Measurements from ENCODE around the gene CCDC148. TPM values are rescaled to one million over a fixed set of nuclear protein-coding genes. Genes with fewer than 3 reads are reported as not detected.
"Not testable (repeated sequence)": the region's sequence is repeated elsewhere in the genome, so short reads cannot be mapped to it uniquely, and the experiment has no call there.

Gene CCDC148
- total RNA-seq, 1 experiment from 2014 or later: not detected

GRCh38 chr2:158381978-158382377 is 74.6 kb downstream of the CCDC148 start:
- Histone ChIP-seq H3K4me2 (ENCODE audit: low read depth, low read length, poor library complexity, severe bottlenecking) (no peak overlapping the region), H3K79me2 (ENCODE audit: low read length) (no peaks in the 10 kb centered on the region), H3K9me2 (replicated peaks; ENCODE audit: insufficient read depth, low read length) (no peaks in the 10 kb centered on the region), H3K36me3 (ENCODE audit: insufficient read depth, low read length) (no peaks in the 10 kb centered on the region), H3K9ac (ENCODE audit: low read length) (no peak overlapping the region), H3K4me1 (ENCODE audit: low read length) (no peaks in the 10 kb centered on the region), H3K9me3 (ENCODE audit: low read length) (no peaks in the 10 kb centered on the region), H3K27me3 (ENCODE audit: low read length) (no peaks in the 10 kb centered on the region), H4K20me1 (ENCODE audit: insufficient read depth, low read depth, low read length) (no peaks in the 10 kb centered on the region), H2AFZ (ENCODE audit: low read length) (no peak overlapping the region), H3K4me3 (ENCODE audit: low read length) (no peak overlapping the region), H3K27ac (ENCODE audit: low read length) (no peak overlapping the region)
- no peak for DNase-seq

- Histone ChIP-seq H3K36me3 (ENCODE audit: insufficient read depth, low read length) (no peaks in the 10 kb centered on the region), H3K27me3 (ENCODE audit: low read length) (no peaks in the 10 kb centered on the region), H3K9ac (ENCODE audit: low read length) (no peak overlapping the region), H3K4me2 (ENCODE audit: low read depth, low read length, poor library complexity, severe bottlenecking) (no peak overlapping the region), H3K27ac (ENCODE audit: low read length) (no peak overlapping the region), H3K4me3 (ENCODE audit: low read length) (no peak overlapping the region), H3K9me3 (ENCODE audit: low read length) (no peaks in the 10 kb centered on the region), H3K9me2 (replicated peaks; ENCODE audit: insufficient read depth, low read length) (no peaks in the 10 kb centered on the region), H3K4me1 (ENCODE audit: low read length) (no peaks in the 10 kb centered on the region), H4K20me1 (ENCODE audit: insufficient read depth, low read depth, low read length) (no peaks in the 10 kb centered on the region), H3K79me2 (ENCODE audit: low read length) (no peaks in the 10 kb centered on the region), H2AFZ (ENCODE audit: low read length) (no peak overlapping the region)
- no peak for DNase-seq
These were observed 75.3 kb downstream of the CCDC148 start for GRCh38 chr2:158381205-158381604.

GRCh38 chr2:158380746-158381145 is 75.8 kb downstream of the CCDC148 start:
- Histone ChIP-seq H3K9ac (ENCODE audit: low read length) (no peak overlapping the region), H3K36me3 (ENCODE audit: insufficient read depth, low read length) (no peaks in the 10 kb centered on the region), H3K4me2 (ENCODE audit: low read depth, low read length, poor library complexity, severe bottlenecking) (no peak overlapping the region), H3K27ac (ENCODE audit: low read length) (no peak overlapping the region), H3K9me3 (ENCODE audit: low read length) (no peaks in the 10 kb centered on the region), H3K4me3 (ENCODE audit: low read length) (no peak overlapping the region), H3K27me3 (ENCODE audit: low read length) (no peaks in the 10 kb centered on the region), H3K4me1 (ENCODE audit: low read length) (no peaks in the 10 kb centered on the region), H3K79me2 (ENCODE audit: low read length) (no peaks in the 10 kb centered on the region), H2AFZ (ENCODE audit: low read length) (no peak overlapping the region), H3K9me2 (replicated peaks; ENCODE audit: insufficient read depth, low read length) (no peaks in the 10 kb centered on the region), H4K20me1 (ENCODE audit: insufficient read depth, low read depth, low read length) (no peaks in the 10 kb centered on the region)
- no peak for DNase-seq

- Histone ChIP-seq H3K4me3 (ENCODE audit: low read length) (no peak overlapping the region), H3K9me3 (ENCODE audit: low read length) (no peaks in the 10 kb centered on the region), H2AFZ (ENCODE audit: low read length) (no peak overlapping the region), H4K20me1 (ENCODE audit: insufficient read depth, low read depth, low read length) (no peaks in the 10 kb centered on the region), H3K9me2 (replicated peaks; ENCODE audit: insufficient read depth, low read length) (no peaks in the 10 kb centered on the region), H3K4me1 (ENCODE audit: low read length) (no peaks in the 10 kb centered on the region), H3K27ac (ENCODE audit: low read length) (no peak overlapping the region), H3K4me2 (ENCODE audit: low read depth, low read length, poor library complexity, severe bottlenecking) (no peak overlapping the region), H3K36me3 (ENCODE audit: insufficient read depth, low read length) (no peaks in the 10 kb centered on the region), H3K27me3 (ENCODE audit: low read length) (no peaks in the 10 kb centered on the region), H3K79me2 (ENCODE audit: low read length) (no peaks in the 10 kb centered on the region), H3K9ac (ENCODE audit: low read length) (no peak overlapping the region)
- DNase-seq: no peak
These were observed 77.6 kb downstream of the CCDC148 start for GRCh38 chr2:158378926-158379325.

- DNase-seq: no peak
- H3K79me2 ChIP-seq (ENCODE audit: low read length): no peaks in the 10 kb centered on the region
- no peak overlapping the region for H2AFZ ChIP-seq (ENCODE audit: low read length)
- no peak overlapping the region for H3K9ac ChIP-seq (ENCODE audit: low read length)
- no peaks in the 10 kb centered on the region for H3K36me3 ChIP-seq (ENCODE audit: insufficient read depth, low read length)
- H3K9me3 ChIP-seq (ENCODE audit: low read length): no peaks in the 10 kb centered on the region
- H3K27me3 ChIP-seq (ENCODE audit: low read length): no peaks in the 10 kb centered on the region
- H3K27ac ChIP-seq (ENCODE audit: low read length): no peak overlapping the region
- H3K9me2 ChIP-seq (replicated peaks; ENCODE audit: insufficient read depth, low read length): no peaks in the 10 kb centered on the region
- no peak overlapping the region for H3K4me3 ChIP-seq (ENCODE audit: low read length)
- no peak overlapping the region for H3K4me2 ChIP-seq (ENCODE audit: low read depth, low read length, poor library complexity, severe bottlenecking)
- H3K4me1 ChIP-seq (ENCODE audit: low read length): no peaks in the 10 kb centered on the region
- H4K20me1 ChIP-seq (ENCODE audit: insufficient read depth, low read depth, low read length): no peaks in the 10 kb centered on the region
These were observed 90.2 kb downstream of the CCDC148 start for GRCh38 chr2:158366342-158366741.

GRCh38 chr2:158359846-158360245 is 96.7 kb downstream of the CCDC148 start:
- Histone ChIP-seq H3K9me3 (ENCODE audit: low read length) (no peaks in the 10 kb centered on the region), H3K4me1 (ENCODE audit: low read length) (no peaks in the 10 kb centered on the region), H3K36me3 (ENCODE audit: insufficient read depth, low read length) (no peaks in the 10 kb centered on the region), H3K9ac (ENCODE audit: low read length) (no peak overlapping the region), H3K27me3 (ENCODE audit: low read length) (no peaks in the 10 kb centered on the region), H3K4me3 (ENCODE audit: low read length) (no peak overlapping the region), H3K27ac (ENCODE audit: low read length) (no peak overlapping the region), H3K4me2 (ENCODE audit: low read depth, low read length, poor library complexity, severe bottlenecking) (no peak overlapping the region), H3K9me2 (replicated peaks; ENCODE audit: insufficient read depth, low read length) (no peaks in the 10 kb centered on the region), H2AFZ (ENCODE audit: low read length) (no peak overlapping the region), H3K79me2 (ENCODE audit: low read length) (no peaks in the 10 kb centered on the region), H4K20me1 (ENCODE audit: insufficient read depth, low read depth, low read length) (no peaks in the 10 kb centered on the region)
- DNase-seq: no peak

GRCh38 chr2:158357699-158358098 is 98.9 kb downstream of the CCDC148 start:
- no peaks in the 10 kb centered on the region for H3K79me2 ChIP-seq (ENCODE audit: low read length)
- H3K36me3 ChIP-seq (ENCODE audit: insufficient read depth, low read length): no peaks in the 10 kb centered on the region
- DNase-seq: no peak
- H3K27ac ChIP-seq (ENCODE audit: low read length): no peak overlapping the region
- no peak overlapping the region for H3K4me2 ChIP-seq (ENCODE audit: low read depth, low read length, poor library complexity, severe bottlenecking)
- no peak overlapping the region for H3K9ac ChIP-seq (ENCODE audit: low read length)
- no peaks in the 10 kb centered on the region for H4K20me1 ChIP-seq (ENCODE audit: insufficient read depth, low read depth, low read length)
- H3K4me3 ChIP-seq (ENCODE audit: low read length): no peak overlapping the region
- no peaks in the 10 kb centered on the region for H3K9me3 ChIP-seq (ENCODE audit: low read length)
- H3K4me1 ChIP-seq (ENCODE audit: low read length): no peaks in the 10 kb centered on the region
- no peaks in the 10 kb centered on the region for H3K27me3 ChIP-seq (ENCODE audit: low read length)
- no peaks in the 10 kb centered on the region for H3K9me2 ChIP-seq (replicated peaks; ENCODE audit: insufficient read depth, low read length)
- no peak overlapping the region for H2AFZ ChIP-seq (ENCODE audit: low read length)

GRCh38 chr2:158357122-158357521 is 99.4 kb downstream of the CCDC148 start:
- H3K9ac ChIP-seq (ENCODE audit: low read length): no peak overlapping the region
- H3K79me2 ChIP-seq (ENCODE audit: low read length): no peaks in the 10 kb centered on the region
- no peaks in the 10 kb centered on the region for H3K36me3 ChIP-seq (ENCODE audit: insufficient read depth, low read length)
- H2AFZ ChIP-seq (ENCODE audit: low read length): no peak overlapping the region
- H3K27me3 ChIP-seq (ENCODE audit: low read length): no peaks in the 10 kb centered on the region
- DNase-seq: no peak
- H3K9me3 ChIP-seq (ENCODE audit: low read length): no peaks in the 10 kb centered on the region
- no peak overlapping the region for H3K4me2 ChIP-seq (ENCODE audit: low read depth, low read length, poor library complexity, severe bottlenecking)
- no peaks in the 10 kb centered on the region for H3K9me2 ChIP-seq (replicated peaks; ENCODE audit: insufficient read depth, low read length)
- no peaks in the 10 kb centered on the region for H4K20me1 ChIP-seq (ENCODE audit: insufficient read depth, low read depth, low read length)
- no peak overlapping the region for H3K27ac ChIP-seq (ENCODE audit: low read length)
- H3K4me1 ChIP-seq (ENCODE audit: low read length): no peaks in the 10 kb centered on the region
- H3K4me3 ChIP-seq (ENCODE audit: low read length): no peak overlapping the region

- H3K4me2 ChIP-seq (ENCODE audit: low read depth, low read length, poor library complexity, severe bottlenecking); H3K36me3 ChIP-seq (ENCODE audit: insufficient read depth, low read length); H4K20me1 ChIP-seq (ENCODE audit: insufficient read depth, low read depth, low read length); H3K9me3 ChIP-seq (ENCODE audit: low read length); DNase-seq; H3K9me2 ChIP-seq (replicated peaks; ENCODE audit: insufficient read depth, low read length); H3K9ac ChIP-seq (ENCODE audit: low read length); H3K4me1 ChIP-seq (ENCODE audit: low read length); H3K27ac ChIP-seq (ENCODE audit: low read length); H2AFZ ChIP-seq (ENCODE audit: low read length); H3K4me3 ChIP-seq (ENCODE audit: low read length); H3K27me3 ChIP-seq (ENCODE audit: low read length); H3K79me2 ChIP-seq (ENCODE audit: low read length): not testable (repeated sequence)
These were observed 105.1 kb downstream of the CCDC148 start for GRCh38 chr2:158351466-158351816.
